A549 (cell line): ENCODE measurements around the gene ATP5F1E. TPM values are rescaled to one million over a fixed set of nuclear protein-coding genes. Genes with fewer than 3 reads are reported as not detected.
A peak's percentile ranks its signal among the peaks of the same experiment; 100 is the strongest.

Experiments
- ATAC-seq, 2 experiments: fragments of 200-7000 bp in 1 of 2; fragments of >200 bp in 1 of 2; cut with Nextera tagmentation in 1 of 2; cut with Tn5 transposase in 1 of 2; 3 replicates each; pipeline versions ENCODE4 v1.8.0 to v1.9.1; 2018 to 2020; ENCODE audit warnings: mild to moderate bottlenecking in 1 of 2, moderate library complexity in 1 of 2
- CTCF ChIA-PET: fragments of 300-600 bp; sonication (Branson Sonifier 250); formaldehyde crosslinking; extraction: SDS; loops from one replicate; lab custom pipeline; 2021; ENCODE audit warnings: antibody characterized with exemption, inconsistent platforms; lab: Yijun Ruan, JAX
- POLR2A ChIA-PET: fragments of 350-600 bp; formaldehyde crosslinking; extraction: SDS; loops from one replicate; lab custom pipeline; 2021; ENCODE audit warnings: antibody characterized with exemption, inconsistent platforms; lab: Yijun Ruan, JAX
- DNase-seq, 2 experiments: peaks; one replicate each; pipeline versions ENCODE4 v3.0.0 to v3.0.0-alpha.2; 2011 to 2016; ENCODE audit warnings: low read depth in 1 of 2, low spot score in 1 of 2
- FAIRE-seq: peaks from 2 replicates; lab custom pipeline; 2011; peaks lifted over from hg19 to GRCh38; lab: Jason Lieb, UNC
- H3K27ac ChIP-seq, 2 experiments: fragments of >200 bp; sonication (Bioruptor Twin); formaldehyde crosslinking; 3 replicates each; pipeline ENCODE4 v1.5.1; 2016 to 2017
- H3K4me1 ChIP-seq: fragments of >200 bp; sonication (Bioruptor Twin); formaldehyde crosslinking; 3 replicates; pipeline ENCODE4 v1.6.1; 2016
- H3K4me2 ChIP-seq: fragments of >200 bp; sonication (Bioruptor Twin); formaldehyde crosslinking; 3 replicates; pipeline ENCODE4 v1.6.1; 2016
- H3K4me3 ChIP-seq: fragments of >200 bp; sonication (Bioruptor Twin); formaldehyde crosslinking; 3 replicates; pipeline ENCODE4 v1.5.1; 2016
- H3K9me3 ChIP-seq: fragments of >200 bp; sonication (Bioruptor Twin); formaldehyde crosslinking; 3 replicates; pipeline ENCODE4 v1.6.1; 2016
- BCL3 ChIP-seq: fragments of >200 bp; sonication (Bioruptor Twin); formaldehyde crosslinking; IDR thresholded peaks from 3 replicates; pipeline ENCODE4 v1.6.1; 2016
- BHLHE40 ChIP-seq: IDR thresholded peaks from 2 replicates; pipeline ENCODE4 v1.6.1; 2012; ENCODE audit warnings: low read depth, low read length, inconsistent platforms
- CBX8 ChIP-seq: fragments of 200-600 bp; sonication (generic); IDR thresholded peaks from 2 replicates; pipeline ENCODE4 v1.6.1; 2016
- CEBPB ChIP-seq, 2 experiments: fragments of >200 bp in 1 of 2; sonication (Bioruptor Twin) in 1 of 2; formaldehyde crosslinking in 1 of 2; IDR thresholded peaks; 2 replicates each; pipeline ENCODE4 v1.6.1; 2012 to 2016
- ESRRA ChIP-seq: fragments of 150-350 bp; IDR thresholded peaks from 2 replicates; pipeline ENCODE4 v1.6.1; 2014; ENCODE audit warnings: mild to moderate bottlenecking, low read length, borderline replicate concordance
- FOSL2 ChIP-seq, 2 experiments: fragments of 450-650 bp in 1 of 2; fragments of >200 bp in 1 of 2; sonication (Bioruptor Twin) in 1 of 2; formaldehyde crosslinking; IDR thresholded peaks; 2 replicates each; pipeline versions ENCODE4 v1.5.0 to v1.6.1; 2016 to 2020; ENCODE audit warnings: mild to moderate bottlenecking in 1 of 2, moderate library complexity in 1 of 2
- GATA3 ChIP-seq: IDR thresholded peaks from 2 replicates; pipeline ENCODE4 v1.6.1; 2012; ENCODE audit warnings: borderline replicate concordance
- HOXA7 ChIP-seq: fragments of 250-450 bp; sonication (Bioruptor Pico); IDR thresholded peaks from 2 replicates; pipeline ENCODE4 v1.5.0; 2020; ENCODE audit warnings: mild to moderate bottlenecking, moderate library complexity
- JUNB ChIP-seq: fragments of >200 bp; sonication (Bioruptor Twin); formaldehyde crosslinking; IDR thresholded peaks from 2 replicates; pipeline ENCODE4 v1.6.1; 2016
- KDM1A ChIP-seq: fragments of 200-600 bp; sonication (generic); IDR thresholded peaks from 2 replicates; pipeline ENCODE4 v1.6.1; 2016; ENCODE audit warnings: low read depth, mild to moderate bottlenecking
- MAFK ChIP-seq: fragments of 450-650 bp; IDR thresholded peaks from 2 replicates; pipeline ENCODE4 v1.6.1; 2014; ENCODE audit not compliant: partially characterized antibody
- MAX ChIP-seq: IDR thresholded peaks from 2 replicates; pipeline ENCODE4 v1.6.1; 2012
- MAZ ChIP-seq: fragments of 150-350 bp; IDR thresholded peaks from 2 replicates; pipeline ENCODE4 v1.6.1; 2014; ENCODE audit warnings: antibody characterized with exemption, low read depth, low read length, borderline replicate concordance
- NR3C1 ChIP-seq: fragments of >200 bp; sonication (Bioruptor Twin); formaldehyde crosslinking; IDR thresholded peaks from 3 replicates; pipeline ENCODE4 v1.6.1; 2017
- POLR2A ChIP-seq: IDR thresholded peaks from 2 replicates; pipeline ENCODE4 v1.6.1; 2012; ENCODE audit warnings: mild to moderate bottlenecking, low read length
- POLR2AphosphoS2 ChIP-seq: conservative IDR thresholded peaks from 2 replicates; pipeline ENCODE4 v1.6.1; 2012; ENCODE audit warnings: low read length, improper control_type of control experiment, inconsistent platforms
- TP53 ChIP-seq: fragments of 250-450 bp; sonication (Bioruptor Pico); IDR thresholded peaks from 2 replicates; pipeline ENCODE4 v1.5.0; 2021; ENCODE audit warnings: mild to moderate bottlenecking, moderate library complexity
- USF2 ChIP-seq: fragments of 450-650 bp; IDR thresholded peaks from 2 replicates; pipeline ENCODE4 v1.6.1; 2014; ENCODE audit warnings: antibody characterized with exemption
- WGBS: methylation state at CpG from one replicate; pipeline ENCODE4 v1.1.6; 2017; ENCODE audit errors: missing lambda C conversion rate; 5-methylcytosine and 5-hydroxymethylcytosine counted together
- polyA plus RNA-seq, 4 experiments: library from polyadenylated mRNA; depleted of rRNA in 3 of 4; stranded (reverse); fragments of >200 nt; fragmentation: RNase III in 1 of 4; extraction: RNeasy Plus Mini Kit Qiagen cat#74134 plus additional on column Dnase treatment in 1 of 4; gene quantifications; 2 replicates in 3 of 4; 3 replicates in 1 of 4; pipeline ENCODE4 v1.2.3, GENCODE V29; 2011 to 2017

The ATP5F1E gene
- polyA plus RNA-seq, 2 of the 4 experiments (the other 2 are of a cell fraction): 84.9 to 108 TPM

GRCh38 chr20:59047938-59048680 lies 16.0 kb upstream of the ATP5F1E start:
- ChIA-PET POLR2A (interaction anchor here (1.0 kb wide), 1 partner anchor 16 kb away, joined by 3 read pairs; the partner anchor contains the start of gene ATP5F1E), CTCF (no interaction called here)
- 21% methylated on average over 5 of the region's 5 CpGs for WGBS
- Histone ChIP-seq H3K4me2 (peak overlapping the region; percentile 66), H3K27ac (peak overlapping the region; percentile 65 to 68; a peak in 5 of 6 replicates), H3K9me3 (no peaks in the 10 kb centered on the region), H3K4me1 (peaks cover 20% of the 10 kb centered on the region), H3K4me3 (peak overlapping the region; percentile 13; the same call in 1 of the 3 replicates)
- ATAC-seq: peak; percentile 86 to 94
- DNase-seq: peak; percentile 35 to 74
- TF ChIP-seq FOSL2 (IDR thresholded peaks at IDR 0.05) (no peak; the same call in 1 of the 2 replicates), FOSL2 (CRISPR knock-in tag; IDR thresholded peaks at IDR 0.05) (peak; percentile 67), USF2 (no peak), GATA3 (peak; percentile 41; the same call in 1 of the 2 replicates), JUNB (peak; percentile 19; the same call in 1 of the 2 replicates), MAX (peak; percentile 36; the same call in 1 of the 2 replicates), TP53 (CRISPR knock-in tag) (no peak), MAFK (no peak)
- no peak for FAIRE-seq

- POLR2A ChIA-PET: interaction anchor here (1.0 kb wide), 1 partner anchor 15 kb away, joined by 3 read pairs; the partner anchor contains the start of gene ATP5F1E
- 58% methylated on average over 3 of the region's 3 CpGs for WGBS
- no peak overlapping the region for H3K4me3 ChIP-seq
- no peak for TF ChIP-seq HOXA7
- no peak for TF ChIP-seq CEBPB (IDR thresholded peaks at IDR 0.05)
- no peak for TF ChIP-seq ESRRA
- no peak for TF ChIP-seq CBX8
- TF ChIP-seq MAZ: no peak
- no peak for TF ChIP-seq POLR2A
- TF ChIP-seq BHLHE40: no peak
- no peak for TF ChIP-seq POLR2AphosphoS2
- no peak for TF ChIP-seq TP53 (CRISPR knock-in tag)
- TF ChIP-seq NR3C1: no peak
- TF ChIP-seq KDM1A: no peak
- TF ChIP-seq BCL3: no peak
- TF ChIP-seq, all 56 proteins: peak for 0
- FAIRE-seq (no peak), DNase-seq (no peak), ATAC-seq (no peak)
- no peaks in the 10 kb centered on the region for H3K9me3 ChIP-seq
- CTCF ChIA-PET: interaction anchor here (0.8 kb wide), 1 partner anchor 14 kb away, joined by 4 read pairs; the partner anchor contains the start of gene ATP5F1E
- no peak overlapping the region for H3K4me2 ChIP-seq
- peak overlapping the region in 1 of 2 experiments; percentile 65; a peak in 1 of 6 replicates for H3K27ac ChIP-seq
- H3K4me1 ChIP-seq: peaks cover 21% of the 10 kb centered on the region
Observed at GRCh38 chr20:59046862-59047261, 14.7 kb upstream of the ATP5F1E start.

GRCh38 chr20:59044796-59045195 lies 12.7 kb upstream of the ATP5F1E start:
- FAIRE-seq (no peak), DNase-seq (no peak), ATAC-seq (no peak)
- Histone ChIP-seq H3K4me1 (peaks cover 41% of the 10 kb centered on the region), H3K4me2 (no peak overlapping the region), H3K4me3 (no peak overlapping the region), H3K9me3 (no peaks in the 10 kb centered on the region), H3K27ac (no peak overlapping the region)
- ChIA-PET POLR2A (no interaction called here), CTCF (interaction anchor here (1.4 kb wide), 1 partner anchor 411 kb away, joined by 3 read pairs; no protein-coding TSS in a partner anchor)
- 82% methylated on average over 3 of the region's 3 CpGs for WGBS
- TF ChIP-seq POLR2A: no peak
